GM12892 (cell line): ENCODE results near the gene NKD2.

Experiments
- POLR2A ChIP-seq: IDR thresholded peaks from 2 replicates; pipeline ENCODE4 v1.6.1; 2011; ENCODE audit warnings: low read depth, low read length, control low read depth
- POLR2AphosphoS5 ChIP-seq: IDR thresholded peaks from 2 replicates; pipeline ENCODE4 v1.6.1; 2011; ENCODE audit warnings: low read depth, low read length, control low read depth
- TAF1 ChIP-seq: IDR thresholded peaks from 2 replicates; pipeline ENCODE4 v1.6.1; 2011; ENCODE audit warnings: low read depth, mild to moderate bottlenecking, control low read depth, low read length, borderline replicate concordance

DNA sequence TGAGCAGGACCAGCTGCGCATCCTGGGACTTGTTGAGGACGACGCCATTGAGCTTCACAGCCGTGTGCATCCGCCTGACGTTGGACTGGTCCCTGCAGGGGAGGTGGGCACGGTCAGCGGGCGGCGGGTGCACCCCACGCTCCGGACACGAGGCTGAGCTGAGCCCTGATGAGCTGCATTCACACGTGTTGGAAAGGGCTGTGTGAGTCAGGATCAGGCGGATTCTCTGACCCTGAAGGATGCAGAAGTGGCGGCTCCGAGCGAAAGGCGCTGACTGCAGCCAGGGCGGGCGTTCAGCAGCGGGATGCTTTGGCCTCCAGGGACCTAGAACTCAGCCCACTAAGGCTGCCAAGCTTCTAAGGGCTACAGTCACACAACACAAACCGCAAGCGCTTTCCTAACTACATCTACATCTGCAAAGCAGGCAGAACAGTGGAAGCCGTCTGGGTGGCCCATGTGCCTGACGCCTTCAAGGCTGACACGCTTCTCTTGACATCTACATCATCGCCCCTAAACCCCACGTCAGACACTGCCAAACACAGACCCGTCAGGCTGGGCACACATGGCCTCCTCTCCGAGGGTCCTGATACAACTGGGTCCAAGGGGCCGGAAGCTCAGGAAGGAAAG lies 44.9 kb downstream of the NKD2 start:
- no peak for TF ChIP-seq POLR2A
- TF ChIP-seq TAF1, result no peak
- no peak for TF ChIP-seq POLR2AphosphoS5
